Loucy (cell line): ENCODE results near the gene TRIM75.

Experiments
- H2AFZ ChIP-seq: fragments of 200-600 bp; sonication (generic); 2 replicates; pipeline ENCODE4 v1.6.0; 2016; ENCODE audit warnings: antibody characterized with exemption, mild to moderate bottlenecking, low read length, moderate library complexity
- H3F3A ChIP-seq: fragments of 200-600 bp; 2 replicates; pipeline ENCODE4 v1.6.0; 2016; ENCODE audit warnings: antibody characterized with exemption, low read depth, mild to moderate bottlenecking
- H3K27me3 ChIP-seq: fragments of 200-600 bp; sonication (generic); 2 replicates; pipeline ENCODE4 v1.6.1; 2014; ENCODE audit warnings: low read length, mild to moderate bottlenecking; ENCODE audit not compliant: insufficient read depth, poor library complexity, severe bottlenecking
- H3K36me3 ChIP-seq: fragments of 200-600 bp; sonication (generic); 2 replicates; pipeline ENCODE4 v1.6.1; 2016; ENCODE audit warnings: low read length; ENCODE audit not compliant: insufficient read depth
- H3K4me1 ChIP-seq: fragments of 200-600 bp; sonication (generic); 2 replicates; pipeline ENCODE4 v1.5.1; 2014; ENCODE audit warnings: low read length, mild to moderate bottlenecking; ENCODE audit not compliant: insufficient read depth, poor library complexity, severe bottlenecking
- H3K4me2 ChIP-seq: fragments of 200-600 bp; sonication (generic); 2 replicates; pipeline ENCODE4 v1.6.0; 2014; ENCODE audit warnings: antibody characterized with exemption, low read length, low read depth, mild to moderate bottlenecking; ENCODE audit not compliant: poor library complexity, severe bottlenecking
- H3K4me3 ChIP-seq: fragments of 200-600 bp; sonication (generic); 2 replicates; pipeline ENCODE4 v1.5.1; 2014; ENCODE audit warnings: low read length, mild to moderate bottlenecking, mixed read lengths; ENCODE audit not compliant: poor library complexity, severe bottlenecking
- H3K79me2 ChIP-seq: fragments of 200-600 bp; sonication (generic); 2 replicates; pipeline ENCODE4 v1.6.1; 2014; ENCODE audit warnings: low read length; ENCODE audit not compliant: insufficient read depth
- H3K9ac ChIP-seq: fragments of 200-600 bp; sonication (generic); 2 replicates; pipeline ENCODE4 v1.6.0; 2014; ENCODE audit warnings: mild to moderate bottlenecking, low read depth, low read length, moderate library complexity; ENCODE audit not compliant: poor library complexity, severe bottlenecking
- H3K9me2 ChIP-seq: fragments of 200-600 bp; sonication (generic); replicated peaks from 2 replicates; pipeline ENCODE4 v1.6.1; 2016; ENCODE audit warnings: low read depth, low read length, mixed read lengths
- H3K9me3 ChIP-seq: fragments of 200-600 bp; sonication (generic); 2 replicates; pipeline ENCODE4 v1.6.1; 2014; ENCODE audit warnings: mild to moderate bottlenecking, antibody characterized with exemption, low read length, low read depth; ENCODE audit not compliant: insufficient read depth
- H4K20me1 ChIP-seq: fragments of 200-600 bp; sonication (generic); 2 replicates; pipeline ENCODE4 v1.6.0; 2014; ENCODE audit warnings: antibody characterized with exemption, low read length, mild to moderate bottlenecking; ENCODE audit not compliant: insufficient read depth, poor library complexity, severe bottlenecking
- CTCF ChIP-seq: fragments of 200-600 bp; sonication (generic); conservative IDR thresholded peaks from 2 replicates; pipeline ENCODE4 v1.5.1; 2014; ENCODE audit warnings: mild to moderate bottlenecking, antibody characterized with exemption, low read length
- EZH2phosphoT487 ChIP-seq: fragments of 200-600 bp; IDR thresholded peaks from 2 replicates; pipeline ENCODE4 v1.6.1; 2018; ENCODE audit warnings: antibody characterized with exemption, mild to moderate bottlenecking, moderate library complexity, borderline replicate concordance

Gene TRIM75

GRCh38 chr4:165010991-165011390 is 42.7 kb upstream of the TRIM75 start:
- Histone ChIP-seq H2AFZ (no peak overlapping the region), H3K9ac (no peak overlapping the region)
- no peak for TF ChIP-seq CTCF
- no peak for TF ChIP-seq EZH2phosphoT487

GRCh38 chr4:165011403-165011802 is 42.3 kb upstream of the TRIM75 start:
- Histone ChIP-seq H3K36me3 (no peaks in the 10 kb centered on the region), H3F3A (no peaks in the 10 kb centered on the region), H3K9me3 (no peaks in the 10 kb centered on the region), H4K20me1 (no peaks in the 10 kb centered on the region), H2AFZ (no peak overlapping the region), H3K79me2 (no peaks in the 10 kb centered on the region), H3K4me2 (no peak overlapping the region), H3K4me1 (no peaks in the 10 kb centered on the region), H3K4me3 (no peak overlapping the region), H3K9me2 (no peaks in the 10 kb centered on the region), H3K9ac (no peak overlapping the region), H3K27me3 (no peaks in the 10 kb centered on the region)
- TF ChIP-seq EZH2phosphoT487, result no peak
- TF ChIP-seq CTCF, result no peak

More at GRCh38 chr4:165010991-165011390, 42.7 kb upstream of the TRIM75 start:
- Histone ChIP-seq H3K9me3 (no peaks in the 10 kb centered on the region), H3K9me2 (no peaks in the 10 kb centered on the region), H3K4me2 (no peak overlapping the region), H3K4me1 (no peaks in the 10 kb centered on the region), H3K36me3 (no peaks in the 10 kb centered on the region), H4K20me1 (no peaks in the 10 kb centered on the region), H3K79me2 (no peaks in the 10 kb centered on the region), H3K27me3 (no peaks in the 10 kb centered on the region), H3K4me3 (no peak overlapping the region), H3F3A (no peaks in the 10 kb centered on the region)

GRCh38 chr4:165013691-165014090 is 40.0 kb upstream of the TRIM75 start:
- Histone ChIP-seq H3K27me3 (no peaks in the 10 kb centered on the region), H3K4me1 (no peaks in the 10 kb centered on the region), H3F3A (no peaks in the 10 kb centered on the region), H3K4me2 (no peak overlapping the region), H3K9me3 (no peaks in the 10 kb centered on the region), H3K79me2 (no peaks in the 10 kb centered on the region), H3K36me3 (no peaks in the 10 kb centered on the region), H2AFZ (no peak overlapping the region), H3K4me3 (no peak overlapping the region), H4K20me1 (no peaks in the 10 kb centered on the region), H3K9me2 (no peaks in the 10 kb centered on the region), H3K9ac (no peak overlapping the region)
- TF ChIP-seq CTCF (no peak), EZH2phosphoT487 (no peak)
